ENCODE measurements around the gene DPP7. TPM values are rescaled to one million over a fixed set of nuclear protein-coding genes. Genes with fewer than 3 reads are reported as not detected.
A peak's percentile ranks its signal among the peaks of the same experiment; 100 is the strongest.

The DPP7 gene
- total and polyA plus RNA-seq, 2 of the 8 experiments (the other 6 are each of a cell fraction or from before 2014, with no cell fraction given): 21.2 to 26.8 TPM

GRCh38 chr9:137129456-137130175 is 15.1 kb upstream of the DPP7 start:
- Histone ChIP-seq H3K27me3 (replicated peaks in 1 of 4; ENCODE audit: control insufficient read depth in 3 of 4, extremely low read depth in 1 of 4, insufficient read depth in 3 of 4, low read length in 3 of 4) (peaks cover 0 to 6% (median 4%) of the 10 kb centered on the region in 4 experiments; a peak in 4 of 7 replicates), H3K23me2 (ENCODE audit: low read depth, low read length) (peaks cover 7% of the 10 kb centered on the region; the same call in 1 of the 2 replicates), H3K27ac (ENCODE audit: low read depth, low read length) (no peak overlapping the region; the same call in 1 of the 2 replicates), H3K14ac (ENCODE audit: insufficient read length) (no peak overlapping the region), H2BK5ac (ENCODE audit: low read depth, low read length) (no peak overlapping the region), H3K9ac (replicated peaks in 1 of 4; ENCODE audit: extremely low read depth in 1 of 4, low read depth in 3 of 4, low read length in 3 of 4) (peak overlapping the region; percentile 56 to 72 (median 68); a peak in 6 of 7 replicates), H3K4me1 (replicated peaks in 1 of 4; ENCODE audit: control insufficient read depth in 3 of 4, insufficient read depth in 4 of 4, low read length in 3 of 4) (peaks cover 0 to 11% (median 5%) of the 10 kb centered on the region in 4 experiments; a peak in 4 of 7 replicates), H2AFZ (ENCODE audit: low read length) (peak overlapping the region; percentile 60; the same call in 1 of the 2 replicates), H4K91ac (replicated peaks; ENCODE audit: insufficient read length, low read length) (no peak overlapping the region), H3K9me3 (ENCODE audit: insufficient read depth in 2 of 2, low read depth in 1 of 2, low read length in 1 of 2) (no peaks in the 10 kb centered on the region), H3K56ac (replicated peaks; ENCODE audit: insufficient read length, low read depth, low read length) (peak overlapping the region; percentile 80), H2BK20ac (ENCODE audit: low read length) (no peak overlapping the region), H2BK15ac (ENCODE audit: low read length) (no peak overlapping the region), H2BK12ac (ENCODE audit: low read depth, low read length) (no peak overlapping the region), H3K79me1 (ENCODE audit: low read depth, low read length) (peaks cover 2% of the 10 kb centered on the region; the same call in 1 of the 2 replicates), H3K4ac (replicated peaks; ENCODE audit: insufficient read length, low read depth, low read length) (no peak overlapping the region), H4K5ac (ENCODE audit: insufficient read length, low read depth, low read length) (peak overlapping the region; percentile 79), H2AK5ac (ENCODE audit: low read depth, low read length) (no peak overlapping the region), H3K23ac (ENCODE audit: insufficient read length) (no peak overlapping the region), H3K4me3 (ENCODE audit: extremely low read depth in 1 of 4, insufficient read depth in 2 of 4, low read depth in 3 of 4, low read length in 4 of 4) (peak overlapping the region; percentile 70 to 83 (median 77)), H2BK120ac (replicated peaks; ENCODE audit: low read depth, low read length) (no peak overlapping the region), H4K20me1 (replicated peaks in 1 of 2; ENCODE audit: control insufficient read depth in 1 of 2, insufficient read depth in 2 of 2, low read length in 2 of 2) (no peaks in the 10 kb centered on the region), H3K79me2 (ENCODE audit: control insufficient read depth in 1 of 2, insufficient read depth in 2 of 2, low read length in 2 of 2) (peaks cover 0 to 7% of the 10 kb centered on the region in 2 experiments; a peak in 1 of 4 replicates), H4K8ac (ENCODE audit: extremely low read depth, insufficient read depth, low read length) (peak overlapping the region; percentile 91), H3K18ac (ENCODE audit: extremely low read depth, low read length) (peak overlapping the region; percentile 62), H3K36me3 (ENCODE audit: control insufficient read depth in 2 of 4, insufficient read depth in 4 of 4, low read length in 3 of 4) (no peaks in the 10 kb centered on the region), H3K4me2 (ENCODE audit: insufficient read depth in 1 of 2, low read depth in 2 of 2, low read length in 2 of 2) (peak overlapping the region; percentile 70 to 97)
- DNase-seq (ENCODE audit: low read depth in 1 of 2, low spot score in 2 of 2) (peak; percentile 58 to 90), FAIRE-seq (no peak)
- CTCF ChIA-PET (ENCODE audit: partially characterized antibody): interaction anchor here (0.7 to 2.6 kb wide), 18 partner anchors 9 to 182 kb away, joined by 3 to 13 read pairs (median 3); partner anchors contain the start of genes GRIN1 and TMEM210
- POLR2A ChIA-PET (ENCODE audit: partially characterized antibody): interaction anchor here (0.7 to 2.4 kb wide), 20 partner anchors 8 to 136 kb away, joined by 3 to 14 read pairs (median 4); partner anchors contain the start of genes GRIN1, LRRC26, SSNA1 and TPRN
- WGBS, 2 experiments (ENCODE audit: extremely low coverage in 1 of 2, insufficient coverage in 1 of 2, insufficient read length in 1 of 2, insufficient replicate concordance in 2 of 2, low coverage in 1 of 2, low lambda C conversion rate in 2 of 2, missing lambda C conversion rate in 1 of 2): 1% methylated on average over 74 of the region's 86 CpGs; no CpG with 5 or more reads in 1 of the 2 experiments
- TF ChIP-seq SP1 (IDR thresholded peaks at IDR 0.05; ENCODE audit: low read depth, low read length) (0 out of 2 replicates have a peak, but pooled peaks have one; percentile 20), KDM4A (IDR thresholded peaks at IDR 0.05; ENCODE audit: low read depth, low read length, severe bottlenecking) (peak; percentile 94), RNF2 (IDR thresholded peaks at IDR 0.05; ENCODE audit: borderline replicate concordance, low read depth, low read length, missing control alignments, poor library complexity, severe bottlenecking) (no peak), POLR2A (IDR thresholded peaks at IDR 0.05; ENCODE audit: control extremely low read depth in 1 of 2, low read depth in 2 of 2, low read length in 2 of 2) (peak in 1 of 2 experiments; percentile 80; a peak in 2 of 3 replicates), YY1 (IDR thresholded peaks at IDR 0.05; ENCODE audit: low read depth, low read length) (peak; percentile 87; the same call in 1 of the 2 replicates), RBBP5 (IDR thresholded peaks at IDR 0.05; ENCODE audit: borderline replicate concordance, low read depth, low read length) (peak; percentile 46; the same call in 1 of the 2 replicates), HDAC6 (IDR thresholded peaks at IDR 0.05; ENCODE audit: low read depth, low read length) (no peak), E2F6 (IDR thresholded peaks at IDR 0.05) (peak; percentile 31; the same call in 1 of the 2 replicates), FOSL1 (IDR thresholded peaks at IDR 0.05; ENCODE audit: insufficient read depth, low read depth, low read length) (no peak), MAX (IDR thresholded peaks at IDR 0.05) (peak; percentile 88)
